IMR-90 (cell line): ENCODE measurements around the gene LIX1. TPM values are rescaled to one million over a fixed set of nuclear protein-coding genes. Genes with fewer than 3 reads are reported as not detected.

Experiments used
- ATAC-seq: fragments of 200-7000 bp; cut with Tn5 transposase; 2 replicates; pipeline ENCODE4 v1.9.1; 2020; ENCODE audit warnings: low read depth, mild to moderate bottlenecking, moderate library complexity
- BruUV-seq: library from RNA; stranded (reverse); fragments of 400-500 nt; replicated peaks from 2 replicates; lab custom pipeline; 2021; lab: Mats Ljungman, UMichigan
- CTCF ChIA-PET: fragments of 300-600 bp; formaldehyde crosslinking; extraction: SDS; loops from one replicate; lab custom pipeline; 2021; ENCODE audit warnings: antibody characterized with exemption; lab: Yijun Ruan, JAX
- POLR2A ChIA-PET: fragments of 300-600 bp; sonication (Branson Sonifier 250); formaldehyde crosslinking; loops from one replicate; lab custom pipeline; 2022; ENCODE audit warnings: antibody characterized with exemption; ENCODE audit not compliant: unreplicated experiment; lab: Charles Lee
- DNase-seq: peaks from one replicate; pipeline ENCODE4 v3.0.0; 2013
- H2AFZ ChIP-seq: replicated peaks from 2 replicates; pipeline ENCODE3; 2013; ENCODE audit warnings: low read length, mild to moderate bottlenecking; ENCODE audit not compliant: poor library complexity
- H2AK5ac ChIP-seq: 2 replicates; pipeline ENCODE4 v1.6.1; 2013; ENCODE audit warnings: low read depth, low read length, inconsistent platforms
- H2AK9ac ChIP-seq: replicated peaks from 2 replicates; pipeline ENCODE3; 2013; ENCODE audit warnings: mild to moderate bottlenecking, low read depth, low read length, moderate library complexity; ENCODE audit not compliant: poor library complexity
- H2BK120ac ChIP-seq: 2 replicates; pipeline ENCODE4 v1.6.1; 2013; ENCODE audit warnings: low read depth, low read length, inconsistent platforms
- H2BK15ac ChIP-seq: 3 replicates; pipeline ENCODE4 v1.6.1; 2013; ENCODE audit warnings: low read depth, low read length, inconsistent platforms
- H2BK20ac ChIP-seq: 2 replicates; pipeline ENCODE4 v1.6.1; 2013; ENCODE audit warnings: low read depth, mild to moderate bottlenecking, inconsistent platforms, low read length, moderate library complexity
- H2BK5ac ChIP-seq: 2 replicates; pipeline ENCODE4 v1.6.1; 2013; ENCODE audit warnings: mild to moderate bottlenecking, low read depth, low read length, inconsistent platforms; ENCODE audit not compliant: poor library complexity, severe bottlenecking
- H3K14ac ChIP-seq: replicated peaks from 2 replicates; pipeline ENCODE4 v1.6.1; 2013; ENCODE audit warnings: low read depth, low read length, inconsistent platforms
- H3K18ac ChIP-seq: 2 replicates; pipeline ENCODE4 v1.6.1; 2013; ENCODE audit warnings: low read depth, low read length, control low read depth
- H3K23ac ChIP-seq: 2 replicates; pipeline ENCODE4 v1.6.1; 2013; ENCODE audit warnings: low read depth, low read length, inconsistent platforms
- H3K27ac ChIP-seq: 2 replicates; pipeline ENCODE4 v1.5.1; 2013; ENCODE audit warnings: mild to moderate bottlenecking, control low read depth, low read length; ENCODE audit not compliant: insufficient read depth
- H3K27me3 ChIP-seq: 2 replicates; pipeline ENCODE4 v1.6.1; 2013; ENCODE audit warnings: low read length; ENCODE audit not compliant: control insufficient read depth, insufficient read depth
- H3K36me3 ChIP-seq: 2 replicates; pipeline ENCODE4 v1.6.1; 2013; ENCODE audit warnings: low read length, mixed read lengths; ENCODE audit not compliant: control insufficient read depth, insufficient read depth
- H3K4ac ChIP-seq: 2 replicates; pipeline ENCODE4 v1.6.1; 2013; ENCODE audit warnings: low read depth, low read length, inconsistent platforms
- H3K4me1 ChIP-seq: 2 replicates; pipeline ENCODE4 v1.6.1; 2013; ENCODE audit warnings: low read length, mixed read lengths; ENCODE audit not compliant: control insufficient read depth, insufficient read depth
- H3K4me2 ChIP-seq: 2 replicates; pipeline ENCODE4 v1.6.1; 2013; ENCODE audit warnings: low read depth, mild to moderate bottlenecking, control low read depth, low read length, moderate library complexity
- H3K4me3 ChIP-seq: 2 replicates; pipeline ENCODE4 v1.5.1; 2013; ENCODE audit warnings: low read depth, mild to moderate bottlenecking, control low read depth, low read length, moderate library complexity; ENCODE audit not compliant: insufficient read depth
- H3K56ac ChIP-seq: 2 replicates; pipeline ENCODE4 v1.6.1; 2013; ENCODE audit warnings: low read length, inconsistent platforms; ENCODE audit not compliant: insufficient read depth; ENCODE audit errors: extremely low read depth
- H3K79me1 ChIP-seq, 2 experiments: 2 replicates each; pipeline ENCODE4 v1.6.1; 2013; ENCODE audit warnings: low read length in 2 of 2, inconsistent platforms in 1 of 2, low read depth in 1 of 2
- H3K9ac ChIP-seq: 2 replicates; pipeline ENCODE4 v1.6.1; 2013; ENCODE audit warnings: low read depth, low read length, control low read depth
- H3K9me1 ChIP-seq: 2 replicates; pipeline ENCODE4 v1.6.1; 2013; ENCODE audit warnings: low read length, inconsistent platforms; ENCODE audit not compliant: insufficient read depth
- H3K9me3 ChIP-seq: 2 replicates; pipeline ENCODE4 v1.6.1; 2013; ENCODE audit warnings: low read length; ENCODE audit not compliant: control insufficient read depth, insufficient read depth
- H4K20me1 ChIP-seq: 2 replicates; pipeline ENCODE4 v1.6.1; 2013; ENCODE audit warnings: low read length, inconsistent platforms; ENCODE audit not compliant: insufficient read depth
- H4K5ac ChIP-seq: 2 replicates; pipeline ENCODE4 v1.6.1; 2013; ENCODE audit warnings: mild to moderate bottlenecking, low read depth, low read length, control low read depth
- H4K8ac ChIP-seq, 2 experiments: 2 replicates each; pipeline ENCODE4 v1.6.1; 2013; ENCODE audit warnings: low read depth in 2 of 2, low read length in 2 of 2, control low read depth in 1 of 2, inconsistent platforms in 1 of 2
- H4K91ac ChIP-seq: 2 replicates; pipeline ENCODE4 v1.6.1; 2013; ENCODE audit warnings: low read depth, low read length, inconsistent platforms; ENCODE audit not compliant: insufficient read depth
- FOS ChIP-seq: fragments of 150-350 bp; IDR thresholded peaks from 2 replicates; pipeline ENCODE4 v1.6.1; 2016; ENCODE audit warnings: low read depth, low read length
- WGBS, 2 experiments: methylation state at CpG; one replicate each; pipeline versions ENCODE4 v1.1.5 to v1.1.7; 2013; ENCODE audit warnings: missing lambda C conversion rate in 2 of 2; ENCODE audit not compliant: insufficient read length in 1 of 2; ENCODE audit errors: extremely low coverage in 2 of 2; 5-methylcytosine and 5-hydroxymethylcytosine counted together
- dilution Hi-C: fragments of 300-500 bp; cut with HindIII; formaldehyde crosslinking; loops from one replicate; pipeline ENCODE4 v1.14.3; 2018; ENCODE audit warnings: low sequenced_read_pairs; ENCODE audit not compliant: unreplicated experiment
- in situ Hi-C: fragments of 300-500 bp; cut with MboI; formaldehyde crosslinking; loops from 3 replicates; pipeline ENCODE4 v1.14.3; 2019; ENCODE audit warnings: low sequenced_read_pairs, inconsistent platforms, mixed read lengths
- intact Hi-C: fragments of 100-400 bp; cut with micrococcal nuclease; formaldehyde crosslinking; loops from 2 replicates; pipeline ENCODE4 v1.10.0; 2022
- polyA plus RNA-seq, 3 experiments: library from polyadenylated mRNA; depleted of rRNA; stranded (reverse); fragments of >200 nt; gene quantifications; 2 replicates each; pipeline ENCODE4 v1.2.3, GENCODE V29; 2012; ENCODE audit warnings: low replicate concordance in 1 of 3
- total RNA-seq: library from RNA; depleted of rRNA; stranded (reverse); fragments of >200 nt; gene quantifications from 2 replicates; pipeline ENCODE4 v1.2.3, GENCODE V29; 2012
- TF ChIP-seq, protein P1 (sequence below): fragments of 150-350 bp; IDR thresholded peaks from 2 replicates; pipeline ENCODE4 v1.6.1; 2016; ENCODE audit warnings: low read depth, mild to moderate bottlenecking, low read length, moderate library complexity, borderline replicate concordance

Gene LIX1
- total and polyA plus RNA-seq, 2 of the 4 experiments (the other 2 are of a cell fraction) = not detected

DNA sequence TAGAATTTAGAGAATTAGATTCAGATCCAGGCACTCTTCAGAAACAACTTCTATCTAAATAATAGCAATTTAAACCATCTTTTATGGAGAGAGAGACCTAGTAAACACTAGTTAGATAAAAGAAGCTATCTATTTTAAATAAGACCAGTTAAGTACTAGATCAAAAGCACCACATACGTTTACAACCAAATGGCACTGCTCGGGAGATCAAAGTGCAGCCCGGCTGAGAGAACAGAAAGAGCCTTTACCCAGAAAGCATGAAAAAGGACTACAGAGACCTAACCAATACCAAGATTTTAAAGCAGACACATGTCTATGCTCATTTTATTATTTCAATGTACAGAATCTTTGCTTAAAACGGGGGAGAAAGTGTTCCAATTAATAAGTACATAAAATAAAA lies 30.8 kb downstream of the LIX1 start:
- no peak overlapping the region for H2AK9ac ChIP-seq
- CTCF ChIA-PET = no interaction called here
- H3K14ac ChIP-seq = no peak overlapping the region
- peaks cover 36% of the 10 kb centered on the region for H3K27me3 ChIP-seq
- no peak overlapping the region for H3K4me2 ChIP-seq
- no peak overlapping the region for H3K4ac ChIP-seq
- H3K4me1 ChIP-seq = no peaks in the 10 kb centered on the region
- in situ Hi-C loops = no loop called here
- TF ChIP-seq FOS = no peak
- TF ChIP-seq, protein P1, sequence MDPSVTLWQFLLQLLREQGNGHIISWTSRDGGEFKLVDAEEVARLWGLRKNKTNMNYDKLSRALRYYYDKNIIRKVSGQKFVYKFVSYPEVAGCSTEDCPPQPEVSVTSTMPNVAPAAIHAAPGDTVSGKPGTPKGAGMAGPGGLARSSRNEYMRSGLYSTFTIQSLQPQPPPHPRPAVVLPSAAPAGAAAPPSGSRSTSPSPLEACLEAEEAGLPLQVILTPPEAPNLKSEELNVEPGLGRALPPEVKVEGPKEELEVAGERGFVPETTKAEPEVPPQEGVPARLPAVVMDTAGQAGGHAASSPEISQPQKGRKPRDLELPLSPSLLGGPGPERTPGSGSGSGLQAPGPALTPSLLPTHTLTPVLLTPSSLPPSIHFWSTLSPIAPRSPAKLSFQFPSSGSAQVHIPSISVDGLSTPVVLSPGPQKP = no peak
- no peak overlapping the region for H2AFZ ChIP-seq
- H3K56ac ChIP-seq = no peak overlapping the region
- ATAC-seq (no peak), DNase-seq (no peak)
- no peak overlapping the region for H2BK5ac ChIP-seq
- H3K27ac ChIP-seq = no peak overlapping the region
- H3K18ac ChIP-seq = no peak overlapping the region
- no peak overlapping the region for H3K4me3 ChIP-seq
- POLR2A ChIA-PET = no interaction called here
- H3K79me1 ChIP-seq = no peaks in the 10 kb centered on the region
- no peak overlapping the region for H2AK5ac ChIP-seq
- no peak overlapping the region for H2BK15ac ChIP-seq
- intact Hi-C loops = no loop called here
- H2BK20ac ChIP-seq = no peak overlapping the region
- WGBS, 2 experiments = no CpG with 5 or more reads among the region's 4 CpGs
- no peak overlapping the region for H3K23ac ChIP-seq
- dilution Hi-C loops = no loop called here
- H4K5ac ChIP-seq = no peak overlapping the region
- no peak overlapping the region for H2BK120ac ChIP-seq
- no peak overlapping the region for H4K8ac ChIP-seq
- H3K9me1 ChIP-seq = no peaks in the 10 kb centered on the region
- no peak overlapping the region for H3K9ac ChIP-seq
- no peaks in the 10 kb centered on the region for H4K20me1 ChIP-seq
- no peaks in the 10 kb centered on the region for H3K36me3 ChIP-seq
- H3K9me3 ChIP-seq = no peaks in the 10 kb centered on the region
- no peak overlapping the region for H4K91ac ChIP-seq
- BruUV-seq = no TSS peak
